ENCODE results near the gene SLC25A1. TPM values are rescaled to one million over a fixed set of nuclear protein-coding genes. Genes with fewer than 3 reads are reported as not detected.

The SLC25A1 gene
- total RNA-seq = 57.7 TPM

GRCh38 chr22:19178657-19179496 is at the start of gene SLC25A1:
Gene SLC25A1, minus strand, starts transcription at chr22:19178736. Its CDS starts 63 bp downstream, at chr22:19178673.

GRCh38 chr22:19149991-19150390 is 28.5 kb downstream of the SLC25A1 start, which contains the start of gene GSC2:
Gene GSC2, minus strand, starts transcription at chr22:19150292. Its CDS starts 9 bp downstream, at chr22:19150283.

GRCh38 chr22:19130959-19131684 is 47.4 kb downstream of the SLC25A1 start, which contains the start of gene TSSK2:
Gene TSSK2, plus strand, starts transcription at chr22:19131308. Its CDS starts 92 bp downstream, at chr22:19131400.

Other genes with a start within 250 kb of the SLC25A1 start
- 12.9 TPM for gene PRODH, start 242.4 kb downstream of the SLC25A1 start, total RNA-seq
- 82.6 TPM for gene DGCR2, start 56.3 kb downstream of the SLC25A1 start, total RNA-seq
- gene TSSK2, start 47.4 kb downstream of the SLC25A1 start, total RNA-seq = not detected
- gene ESS2, start 34.1 kb downstream of the SLC25A1 start, total RNA-seq = 11.9 TPM
- not detected for gene GSC2, start 28.4 kb downstream of the SLC25A1 start, total RNA-seq
- 19.0 TPM for gene CLTCL1, start 113.0 kb upstream of the SLC25A1 start, total RNA-seq